Frontal cortex (tissue), 4 donors: ENCODE data around the gene NR4A2. TPM values are rescaled to one million over a fixed set of nuclear protein-coding genes. Genes with fewer than 3 reads are reported as not detected.

Experiments used
- DNase-seq, 2 donors: peaks; one replicate each; pipeline ENCODE4 v3.0.0; 2012; ENCODE audit warnings: low spot score in 2 of 2
- FAIRE-seq: peaks from 2 replicates; lab custom pipeline; 2012; peaks lifted over from hg19 to GRCh38; lab: Jason Lieb, UNC
- total RNA-seq: library from RNA; depleted of rRNA; stranded (reverse); fragments of >200 nt; gene quantifications from one replicate; pipeline ENCODE4 v1.2.3, GENCODE V29; 2014
- donor health status: control.
- donor health status: control.
- donor health status: control.

The NR4A2 gene
- 15.1 TPM for total RNA-seq

DNA sequence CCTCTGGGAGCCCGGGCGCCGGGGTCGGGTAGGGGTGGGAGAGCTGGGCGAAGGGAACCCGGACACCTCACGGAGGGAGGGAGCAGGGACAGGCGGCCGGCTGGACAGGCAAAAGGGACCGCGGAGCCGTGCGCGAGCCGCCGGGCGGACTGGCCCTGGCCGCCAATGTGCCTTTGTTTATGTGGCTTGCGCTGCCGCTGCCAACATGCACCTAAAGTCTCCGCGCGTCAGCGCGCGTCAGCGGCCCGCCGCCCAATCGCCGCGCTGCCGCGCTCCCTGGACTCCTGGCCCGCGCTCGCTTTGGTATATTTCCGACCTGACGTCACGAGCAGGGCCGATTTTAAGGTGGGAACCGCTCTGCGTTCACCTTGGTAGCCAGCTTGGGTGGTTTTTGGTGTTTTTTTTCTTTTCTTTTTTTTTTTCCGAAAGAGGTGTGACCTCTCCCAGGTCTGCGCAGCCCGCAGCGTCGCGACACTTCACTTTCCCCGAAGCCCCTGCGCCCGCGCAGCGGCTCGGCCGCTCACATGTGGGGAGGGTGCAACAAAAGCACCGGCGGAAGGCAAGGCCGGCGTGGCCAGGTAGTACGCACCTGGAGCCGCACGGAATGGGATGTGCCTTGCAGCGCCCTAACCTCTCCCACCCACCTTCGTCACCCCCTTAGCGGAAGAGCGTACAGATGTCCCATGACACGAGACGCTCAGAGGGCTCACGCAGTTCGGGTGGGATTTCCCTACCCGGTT lies at the start of gene NR4A2:
Gene NR4A2, minus strand, starts transcription at position 188 of the 740 bp plus-strand sequence. CDS start 2,535 bp downstream, outside the sequence.
- DNase-seq (peak; percentile 90 to 91), FAIRE-seq (no peak)

DNA sequence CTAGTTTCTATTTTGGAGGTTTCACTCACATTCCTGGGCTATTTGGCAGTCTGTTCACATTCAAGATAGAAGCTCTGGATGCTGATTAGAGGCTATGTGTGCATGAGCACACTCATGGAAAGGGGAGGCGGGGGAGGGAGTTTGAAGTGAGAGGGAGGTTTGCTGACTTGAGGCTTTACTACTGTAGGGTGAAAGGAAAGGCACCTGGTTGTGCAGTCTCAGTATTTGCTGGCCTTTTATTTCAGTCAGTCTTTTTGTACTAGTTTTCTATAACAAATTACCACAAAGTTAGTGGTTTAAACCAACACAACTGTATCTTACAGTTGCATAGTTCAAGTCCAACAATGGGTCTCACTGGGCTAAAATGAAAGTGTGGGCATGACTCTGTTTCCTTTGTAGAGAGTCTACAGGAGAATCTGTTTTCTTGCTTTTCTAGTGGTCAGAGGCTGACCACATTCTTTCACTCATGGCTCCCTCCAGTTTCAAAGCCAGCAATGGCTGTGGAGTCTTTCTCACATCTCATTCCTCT lies 47.7 kb upstream of the NR4A2 start:
- FAIRE-seq (no peak), DNase-seq (no peak)

DNA sequence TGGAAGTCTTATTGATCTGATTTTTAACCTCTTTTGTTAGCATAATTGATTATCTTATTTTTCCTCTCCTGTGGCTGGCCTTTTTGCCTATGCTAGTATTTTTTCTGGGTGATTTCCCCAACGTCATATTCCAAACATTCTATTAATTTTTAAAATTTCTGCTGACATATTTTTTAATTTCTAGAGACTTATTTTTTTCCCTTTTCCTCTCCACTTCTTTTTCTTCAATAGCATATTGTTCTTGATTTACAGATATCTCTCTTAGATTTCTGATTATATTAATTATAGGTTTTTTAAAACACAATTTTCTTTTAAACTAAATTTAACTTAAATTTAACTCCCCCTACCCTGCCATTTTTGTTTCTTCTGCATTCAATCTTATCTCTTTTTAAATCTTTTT lies 47.2 kb upstream of the NR4A2 start:
- no peak for FAIRE-seq

DNA sequence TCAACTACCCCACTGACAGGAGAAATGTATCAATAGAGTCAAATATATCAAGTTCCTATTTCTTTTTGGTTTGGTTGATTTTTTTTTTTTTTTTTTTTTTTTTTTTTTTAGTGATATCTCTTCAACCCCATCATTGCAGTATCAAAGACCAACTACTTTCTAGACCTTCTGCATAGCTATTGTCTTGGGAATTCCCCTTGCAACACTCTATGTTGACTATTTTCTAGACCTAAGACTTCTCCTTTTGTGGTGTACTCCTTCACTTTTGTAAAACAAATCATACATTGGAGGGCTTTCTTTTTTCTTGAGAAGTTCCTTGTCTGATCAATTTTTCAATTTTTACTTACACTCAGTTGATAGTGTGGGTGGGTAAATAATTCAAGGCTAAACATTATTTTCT lies 46.5 kb upstream of the NR4A2 start:
- FAIRE-seq (no peak), DNase-seq (no peak)

More for the DNA sequence above, 47.2 kb upstream of the NR4A2 start:
- no peak for DNase-seq

DNA sequence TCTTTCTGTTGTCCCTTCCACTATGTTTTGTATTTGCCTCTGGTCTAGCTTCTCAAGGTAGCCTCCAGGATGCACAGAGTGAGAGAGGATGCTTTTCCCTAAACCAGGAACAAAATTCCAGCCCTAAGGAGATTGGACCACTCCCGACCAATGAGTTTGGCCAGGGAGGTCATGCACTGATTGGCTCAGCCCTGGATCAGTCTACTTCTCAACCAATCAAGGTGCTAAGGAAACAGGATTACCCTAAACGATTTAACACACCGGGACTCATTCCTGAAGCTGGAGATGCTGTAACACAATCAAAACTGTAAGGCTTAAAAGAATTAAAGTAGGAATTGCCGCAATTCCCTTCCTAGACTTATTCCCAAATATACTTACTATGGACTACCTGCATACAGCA lies 34.2 kb upstream of the NR4A2 start:
- FAIRE-seq, result no peak
- no peak for DNase-seq

DNA sequence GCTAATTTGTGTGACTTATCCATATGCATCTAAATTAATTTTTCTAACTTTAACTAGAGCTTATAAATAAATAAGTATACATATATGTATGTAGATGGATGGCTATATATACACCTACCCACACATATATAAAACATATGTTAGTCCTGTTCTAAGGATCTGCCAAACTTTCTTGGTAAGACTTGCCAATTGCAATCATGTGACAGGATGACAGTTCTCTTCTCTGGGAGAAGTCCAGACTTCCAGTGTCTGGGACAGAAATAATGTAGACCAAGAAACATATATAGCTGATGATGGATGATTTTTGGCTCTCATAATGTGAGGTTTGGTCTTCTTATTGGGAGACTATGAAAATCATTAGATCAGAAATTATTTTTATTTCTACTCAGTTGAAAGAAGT lies 30.6 kb upstream of the NR4A2 start:
- DNase-seq (no peak), FAIRE-seq (no peak)

DNA sequence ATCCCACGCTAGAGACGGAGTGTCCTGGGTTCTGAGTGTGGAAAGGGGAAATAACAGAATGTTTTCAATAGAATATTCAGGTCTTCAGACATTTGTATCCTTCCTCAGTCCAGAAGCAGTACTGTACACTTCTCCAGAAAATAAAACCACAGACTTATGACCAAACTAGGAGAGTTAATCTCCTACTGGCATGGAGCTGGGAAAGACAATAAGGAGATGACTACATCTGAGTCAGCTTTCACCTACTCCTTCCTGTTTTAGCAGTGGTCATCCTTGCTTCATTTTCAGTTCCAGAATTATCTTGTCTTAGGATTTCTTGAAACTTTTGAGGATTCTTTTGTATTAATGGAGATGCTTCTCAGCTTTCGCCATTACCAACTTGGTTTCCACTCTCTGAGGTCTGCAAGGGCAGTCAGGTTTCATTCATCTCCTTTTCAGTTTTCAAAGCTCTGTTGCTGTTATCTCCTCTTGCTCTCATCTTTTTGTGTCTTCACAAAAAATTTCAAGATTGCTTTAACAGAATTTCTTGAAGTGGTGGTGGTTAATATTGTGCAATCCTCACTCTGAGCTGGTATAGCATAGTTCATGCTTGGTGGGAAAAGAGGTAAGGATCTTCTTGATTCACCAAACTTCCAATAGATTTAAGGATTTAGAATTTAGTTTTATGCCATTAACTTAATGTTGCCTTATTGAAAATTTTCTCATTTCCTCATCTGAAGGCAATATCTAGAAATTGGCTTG lies 23.7 kb upstream of the NR4A2 start:
- DNase-seq (no peak), FAIRE-seq (no peak)

DNA sequence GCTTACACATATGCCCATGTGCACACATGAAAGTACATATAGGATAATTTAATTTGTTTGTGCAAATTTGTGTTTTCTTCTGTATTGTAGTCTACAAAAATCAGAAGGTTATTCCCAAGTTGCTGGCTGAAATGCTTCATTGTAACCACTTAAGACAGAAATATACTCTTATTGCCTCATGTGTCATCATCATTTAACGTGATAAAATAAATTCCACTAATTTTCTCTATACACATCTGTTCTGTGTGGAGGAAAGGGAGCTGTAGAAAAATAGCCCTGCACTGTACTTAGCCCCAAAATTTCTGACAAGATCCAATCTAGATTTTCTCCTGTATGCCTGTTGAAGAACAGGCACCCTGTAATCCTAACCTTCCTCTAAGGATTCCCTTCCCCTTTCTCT lies 20.4 kb upstream of the NR4A2 start:
- no peak for DNase-seq
- no peak for FAIRE-seq

DNA sequence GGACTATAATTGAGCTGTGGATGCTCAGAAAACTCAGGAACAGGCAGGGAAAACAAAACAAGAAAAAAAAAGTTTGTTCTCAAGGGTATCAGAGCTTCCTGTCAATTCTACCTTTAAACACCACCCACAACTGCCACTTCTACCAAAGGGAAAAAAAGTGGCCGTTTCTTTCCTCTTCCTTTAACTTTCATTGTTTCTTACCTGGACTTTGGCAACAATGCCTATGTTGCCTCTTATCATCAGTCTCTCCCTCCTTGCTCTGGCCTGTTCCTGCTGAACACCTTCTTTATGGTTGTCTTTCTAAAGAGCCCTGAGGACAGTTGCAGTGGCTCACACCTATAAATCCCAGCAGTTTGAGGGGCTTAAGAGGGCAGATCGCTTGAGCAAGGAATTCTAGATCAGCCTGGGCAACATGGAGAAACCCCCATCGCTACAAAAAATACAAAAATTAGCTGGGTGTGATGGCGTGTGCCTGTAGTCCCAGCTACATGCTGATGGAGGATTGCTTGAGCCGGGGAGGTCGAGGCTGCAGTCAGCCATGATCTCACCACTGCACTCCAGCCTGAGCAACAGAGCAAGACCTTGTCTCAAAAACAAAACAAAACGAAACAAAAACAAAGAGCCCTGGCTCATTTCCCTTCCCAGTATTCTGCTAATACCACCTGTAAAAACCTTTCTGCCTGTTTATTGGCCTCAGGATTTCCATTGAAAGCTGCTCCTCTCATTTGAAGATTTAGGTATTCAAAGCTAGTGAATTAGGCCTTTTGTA lies 18.0 kb upstream of the NR4A2 start:
- FAIRE-seq, result no peak

DNA sequence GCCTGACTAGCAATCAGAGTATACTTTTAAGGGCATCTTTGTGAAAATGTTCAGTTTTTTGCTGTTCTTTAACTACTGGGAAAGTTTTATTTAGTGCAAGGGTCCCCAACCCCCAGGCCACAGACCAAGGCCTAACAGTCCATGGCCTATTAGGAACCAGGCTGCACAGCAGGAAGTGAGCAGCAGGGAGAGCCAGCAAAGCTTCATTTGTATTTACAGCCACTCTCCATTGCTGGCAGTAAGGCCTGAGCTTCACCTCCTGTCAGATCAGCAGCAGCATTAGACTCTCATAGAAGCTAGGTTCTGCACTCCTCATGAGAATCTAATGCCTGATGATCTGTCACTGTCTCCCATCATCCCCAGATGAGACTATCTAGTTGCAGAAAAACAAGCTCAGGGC lies 17.1 kb upstream of the NR4A2 start:
- DNase-seq, result no peak
- no peak for FAIRE-seq

More for the DNA sequence above, 18.0 kb upstream of the NR4A2 start:
- DNase-seq, result no peak

DNA sequence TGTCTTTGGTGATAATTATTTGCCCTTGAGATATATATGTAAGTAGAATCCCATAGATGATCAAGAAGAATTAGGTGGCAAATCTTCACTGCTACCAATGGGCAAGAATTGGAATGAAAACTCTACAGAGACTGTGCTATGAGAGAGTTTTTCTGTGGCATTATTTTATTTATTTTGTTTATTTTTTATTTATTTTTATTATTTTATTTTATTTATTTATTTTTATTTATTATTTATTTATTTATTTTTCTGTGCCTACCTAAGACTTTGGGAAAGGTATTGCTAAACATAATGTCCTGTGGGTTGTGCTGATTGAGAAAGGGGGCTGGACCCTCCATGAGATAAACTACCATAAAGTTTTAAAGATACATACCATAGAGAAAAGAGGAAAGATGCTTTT lies 16.6 kb upstream of the NR4A2 start:
- peak; percentile 90 for FAIRE-seq
- DNase-seq, result no peak

DNA sequence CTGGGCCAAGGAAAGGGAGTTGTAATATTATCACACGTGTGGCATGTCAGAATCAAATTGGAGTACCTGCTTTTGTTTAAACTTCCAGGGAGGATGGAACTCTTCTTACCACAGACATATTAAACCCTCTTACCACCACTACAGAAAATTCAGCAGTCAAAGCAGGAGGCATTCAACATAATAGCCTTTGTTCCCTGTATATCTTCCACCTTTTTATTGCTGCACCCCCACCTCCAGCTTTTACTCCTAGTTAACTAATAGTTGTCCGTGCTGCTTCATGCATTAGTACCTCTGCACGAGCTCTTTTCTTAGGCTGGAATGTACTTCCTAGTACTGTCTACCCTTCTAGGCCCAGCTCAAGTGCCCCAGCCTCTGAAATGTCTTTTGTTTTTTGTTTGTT lies 14.9 kb upstream of the NR4A2 start:
- DNase-seq, result no peak
- no peak for FAIRE-seq

DNA sequence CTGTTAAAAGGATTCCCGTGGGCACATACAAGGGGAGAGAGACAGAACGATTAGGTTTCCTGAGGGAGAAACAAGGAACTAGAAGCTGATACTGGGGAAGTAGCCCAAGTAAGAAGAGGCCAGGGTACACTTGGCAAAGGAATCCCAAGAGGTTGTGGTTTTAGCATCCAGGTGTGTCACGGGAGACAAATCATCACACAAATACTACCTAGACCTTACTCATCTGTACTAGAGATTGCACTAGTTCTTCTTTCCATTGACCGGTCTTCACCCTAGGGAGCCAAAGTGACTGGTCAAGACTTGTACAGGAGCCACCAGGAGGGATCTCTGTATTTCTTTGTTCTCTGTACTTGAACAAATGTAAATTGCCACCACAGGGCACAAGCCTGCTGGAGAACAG lies 14.2 kb upstream of the NR4A2 start:
- no peak for FAIRE-seq

DNA sequence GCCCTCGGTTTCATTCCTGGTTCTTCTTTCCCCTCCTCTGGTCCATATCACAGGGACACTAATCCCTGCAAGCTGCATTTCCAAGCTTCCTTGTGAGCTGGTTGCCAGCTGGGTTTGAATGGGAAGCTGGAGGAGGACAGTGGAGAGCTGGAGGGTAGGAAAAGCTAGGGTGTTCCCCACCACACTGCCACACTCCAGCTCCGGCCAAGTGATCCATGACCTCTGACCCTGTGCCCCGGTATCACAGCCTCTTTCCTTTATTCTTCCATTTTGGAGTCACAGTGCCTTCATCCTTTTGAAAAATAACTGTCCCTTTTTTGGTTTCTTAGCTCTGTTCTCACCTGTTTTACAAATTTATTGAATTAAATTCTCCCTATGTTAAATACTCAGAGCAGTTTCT lies 13.1 kb upstream of the NR4A2 start:
- FAIRE-seq, result no peak
- no peak for DNase-seq

More for the DNA sequence above, 14.2 kb upstream of the NR4A2 start:
- DNase-seq, result no peak

DNA sequence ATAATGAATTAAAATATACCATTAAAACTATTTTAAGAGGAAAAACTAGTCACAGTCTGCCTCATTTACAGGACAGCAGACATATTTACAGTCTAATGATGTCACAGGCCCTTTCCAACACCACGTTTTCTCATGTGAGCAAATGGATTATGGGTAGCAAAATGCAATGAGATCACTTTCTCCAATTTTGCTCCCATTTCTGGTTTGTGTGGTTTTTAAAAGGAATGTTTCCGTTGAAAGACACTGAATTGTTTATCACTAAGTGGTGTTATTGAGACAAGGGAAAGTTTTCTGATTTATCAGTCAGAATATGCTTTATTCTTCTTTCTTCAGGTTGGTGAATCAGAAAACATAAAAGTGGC lies 11.4 kb upstream of the NR4A2 start:
- no peak for FAIRE-seq
- no peak for DNase-seq

DNA sequence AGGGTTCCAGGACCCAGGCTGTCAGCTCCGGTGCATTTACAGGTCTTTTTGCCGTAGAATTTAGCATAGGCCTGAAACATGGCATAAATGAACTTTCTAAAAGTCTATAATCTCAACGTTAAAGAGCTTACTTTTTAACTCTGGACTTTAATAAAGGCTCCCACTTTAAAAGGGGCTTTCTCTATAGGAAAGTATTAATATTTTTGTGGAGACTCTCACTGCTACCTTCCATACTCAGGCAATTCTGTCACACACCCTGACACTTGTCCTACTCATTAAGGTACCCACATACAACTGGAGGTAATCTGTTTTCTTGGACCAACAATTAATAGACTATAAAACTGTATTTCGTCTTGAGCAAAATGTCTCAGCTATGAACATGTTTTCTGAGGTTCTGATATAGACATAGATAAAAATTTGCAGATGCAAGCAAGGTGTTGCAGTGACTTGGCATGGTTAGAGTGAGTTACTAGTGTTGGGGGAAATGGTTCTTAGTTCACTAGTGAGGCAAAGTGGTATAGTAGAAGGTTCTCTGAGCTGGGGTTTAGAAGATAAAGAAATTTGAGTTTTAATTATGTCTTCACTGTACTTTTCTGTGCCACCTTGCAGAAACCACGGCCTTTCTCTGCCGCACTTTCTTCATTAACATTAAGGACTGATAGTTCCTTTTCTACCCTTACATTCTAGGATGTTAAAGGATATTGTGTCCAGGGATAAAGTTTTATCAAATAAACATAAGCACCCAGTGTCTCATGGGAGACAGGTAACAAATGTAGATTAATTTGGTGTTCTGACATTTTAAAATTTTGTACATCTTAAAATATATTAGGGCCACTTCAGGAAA lies 10.8 kb upstream of the NR4A2 start:
- DNase-seq (no peak), FAIRE-seq (no peak)

DNA sequence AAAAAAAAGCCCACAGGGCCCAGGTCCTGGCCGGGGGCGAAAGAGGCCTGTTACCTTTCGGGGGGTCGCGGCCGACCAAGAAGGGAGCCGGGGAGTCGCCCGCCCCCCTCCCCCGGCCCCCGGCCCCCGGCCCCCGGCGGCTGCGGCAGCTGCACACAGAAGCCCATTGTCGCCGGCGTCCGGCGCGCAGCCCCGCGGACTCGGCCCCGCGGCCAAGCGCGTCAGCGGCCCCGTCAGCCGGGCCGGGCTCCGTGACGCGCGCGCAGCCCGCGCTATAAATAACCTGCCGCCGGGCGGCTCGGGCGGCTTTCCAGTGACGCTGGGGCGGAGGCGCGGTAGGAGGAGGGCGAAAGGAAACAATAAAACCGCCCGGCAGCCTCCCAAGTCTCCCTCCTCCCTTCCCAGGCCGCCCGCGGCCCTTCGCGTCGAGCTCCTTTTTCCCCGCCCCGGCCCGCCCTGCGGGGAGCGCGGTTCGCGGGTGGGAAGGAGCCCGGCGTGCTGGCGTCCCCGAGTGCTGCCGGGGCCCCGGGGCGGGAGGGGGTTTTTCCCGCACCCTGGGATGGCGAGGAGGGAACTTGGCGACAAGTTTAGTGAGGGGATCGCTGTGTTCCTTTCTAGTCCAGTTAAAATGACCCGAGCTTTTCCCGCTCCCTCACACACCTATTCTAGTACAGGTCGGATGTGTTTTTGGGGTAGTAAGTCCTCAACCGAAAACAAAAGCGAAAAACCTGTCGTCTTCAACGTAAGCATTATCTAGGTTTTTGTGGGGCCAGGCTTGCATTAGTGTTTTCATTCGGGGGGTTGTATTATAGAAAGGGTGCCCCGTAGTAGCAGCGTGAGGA lies 10.0 kb upstream of the NR4A2 start:
- DNase-seq (peak; percentile 87 to 93), FAIRE-seq (no peak)

DNA sequence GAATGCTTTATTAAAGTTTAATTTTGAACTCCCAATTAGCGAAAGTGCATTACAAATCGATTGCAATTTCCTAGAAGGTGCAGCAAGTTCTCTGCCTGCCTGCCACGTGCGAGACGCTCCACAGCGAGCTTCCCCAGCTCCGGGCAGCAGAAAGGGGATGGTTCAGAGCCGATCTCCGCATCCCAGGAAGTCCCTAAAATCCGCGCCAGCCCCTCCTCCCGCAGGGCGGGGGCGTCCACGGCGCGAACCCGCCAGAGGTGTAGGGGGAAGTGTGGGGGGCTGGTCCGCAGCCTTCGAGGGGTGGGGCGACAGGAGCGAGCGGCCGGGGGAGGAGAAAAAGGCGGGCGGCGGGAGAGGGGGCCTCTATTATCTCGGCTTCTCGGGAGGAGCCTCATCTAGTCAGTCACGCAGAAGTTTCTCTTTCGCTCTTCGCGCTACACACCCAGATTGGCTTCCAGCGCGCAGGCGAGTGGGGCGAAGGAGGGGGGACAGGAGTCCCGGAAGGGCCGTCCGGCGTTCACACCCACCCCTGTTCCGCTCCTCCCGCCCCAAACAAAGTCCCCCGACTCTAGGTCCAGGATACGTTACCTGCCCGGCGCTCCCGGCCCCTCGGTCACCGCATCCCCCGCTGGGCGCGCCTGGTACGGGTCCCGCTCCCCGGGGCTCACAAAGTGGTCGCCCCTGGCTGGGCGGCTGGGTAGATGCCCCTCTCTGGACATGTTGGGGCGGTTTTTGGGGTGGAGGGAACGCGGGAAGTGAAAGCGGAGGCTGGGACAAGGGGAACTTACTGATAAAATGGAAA lies 9.1 kb upstream of the NR4A2 start:
- FAIRE-seq (no peak), DNase-seq (peak; percentile 74 to 76)
